H1 (cell line): ENCODE measurements around the gene ASGR2. TPM values are rescaled to one million over a fixed set of nuclear protein-coding genes. Genes with fewer than 3 reads are reported as not detected.

Experiments
- ASH2L ChIP-seq: fragments of 200-600, 300-600 bp; sonication (generic); IDR thresholded peaks from one replicate; pipeline ENCODE4 v1.7.1; 2017; ENCODE audit warnings: low read length
- CREB1 ChIP-seq: IDR thresholded peaks from 2 replicates; pipeline ENCODE4 v1.6.1; 2012; ENCODE audit warnings: inconsistent platforms
- HDAC2 ChIP-seq, 2 experiments: fragments of 300-600 bp in 1 of 2; sonication (generic) in 1 of 2; IDR thresholded peaks; 2 replicates each; pipeline ENCODE4 v1.6.1; 2011 to 2012; ENCODE audit warnings: low read depth in 2 of 2, low read length in 2 of 2, mild to moderate bottlenecking in 2 of 2, moderate library complexity in 2 of 2, borderline replicate concordance in 1 of 2, inconsistent platforms in 1 of 2
- POLR2A ChIP-seq, 2 experiments: IDR thresholded peaks; 1 replicate in 1 of 2; 2 replicates in 1 of 2; pipeline ENCODE4 v1.6.1; 2011; ENCODE audit warnings: low read depth in 2 of 2, low read length in 2 of 2, mild to moderate bottlenecking in 2 of 2; ENCODE audit errors: control extremely low read depth in 1 of 2
- SIN3A ChIP-seq, 2 experiments: IDR thresholded peaks in 1 of 2; conservative IDR thresholded peaks in 1 of 2; 2 replicates each; pipeline ENCODE4 v1.6.1; 2011 to 2012; ENCODE audit warnings: low read length in 2 of 2, improper control_type of control experiment in 1 of 2, low read depth in 1 of 2, mild to moderate bottlenecking in 1 of 2
- SIX5 ChIP-seq: IDR thresholded peaks from 2 replicates; pipeline ENCODE4 v1.6.1; 2011; ENCODE audit warnings: mild to moderate bottlenecking, low read depth, low read length
- ZNF274 ChIP-seq: IDR thresholded peaks from 2 replicates; pipeline ENCODE4 v1.7.0; 2012; ENCODE audit warnings: low read length, borderline replicate concordance; ENCODE audit errors: extremely low read depth
- polyA plus RNA-seq, 7 experiments: library from polyadenylated mRNA; depleted of rRNA in 3 of 7; stranded (reverse) in 5 of 7; unstranded in 2 of 7; fragments of >200 nt in 5 of 7; fragments of 200-250 nt in 2 of 7; gene quantifications; 1 replicate in 5 of 7; 2 replicates in 1 of 7; 4 replicates in 1 of 7; pipeline versions ENCODE4 v1.2.1 to v1.2.3, GENCODE V29; 2011 to 2013; ENCODE audit warnings: missing spikeins in 2 of 7, mixed read lengths in 2 of 7
- total RNA-seq: library from RNA; stranded (reverse); fragmentation: NEBNext Ultra II Directional; extraction: Animal tissue kit (Norgen Biotek cat#: 25700); gene quantifications from 2 replicates; pipeline ENCODE4 v1.2.1, GENCODE V29; 2021

ASGR2 gene
- total and polyA plus RNA-seq, 2 of the 8 experiments (the other 6 are each of a cell fraction or from before 2014, with no cell fraction given) = 0.91 TPM; not detected in 1

GRCh38 chr17:7123844-7124243, 9.2 kb upstream of the ASGR2 start (continued):
- no peak for TF ChIP-seq ZNF274
- TF ChIP-seq HDAC2 (IDR thresholded peaks at IDR 0.05; ENCODE audit: borderline replicate concordance in 1 of 2, low read depth in 2 of 2, low read length in 2 of 2) = no peak
- no peak for TF ChIP-seq CREB1
- no peak for TF ChIP-seq SIN3A (conservative IDR thresholded peaks at IDR 0.05 in 1 of 2, IDR thresholded peaks at IDR 0.05 in 1 of 2; ENCODE audit: low read depth in 1 of 2, low read length in 2 of 2)
- no peak for TF ChIP-seq POLR2A (IDR thresholded peaks at IDR 0.05; ENCODE audit: control extremely low read depth in 1 of 2, low read depth in 2 of 2, low read length in 2 of 2)
- no peak for TF ChIP-seq SIX5
- TF ChIP-seq ASH2L = no peak
- TF ChIP-seq, all 59 proteins: peak for 0
